ENCODE measurements around the gene FLYWCH2.
"Not testable (repeated sequence)": the region's sequence is repeated elsewhere in the genome, so short reads cannot be mapped to it uniquely, and the experiment has no call there.

Gene FLYWCH2

GRCh38 chr16:2884041-2884451, 1.0 kb downstream of the FLYWCH2 start:
- DNase-seq = no peak

- no peak for DNase-seq
These were observed 11.2 kb downstream of the FLYWCH2 start for GRCh38 chr16:2894231-2894630.

GRCh38 chr16:2895813-2896212, 12.8 kb downstream of the FLYWCH2 start:
- no peak for DNase-seq

- no peak for DNase-seq
These were observed 13.5 kb downstream of the FLYWCH2 start for GRCh38 chr16:2896480-2897010.

GRCh38 chr16:2897110-2897509, 14.1 kb downstream of the FLYWCH2 start:
- DNase-seq = no peak

- no peak for DNase-seq
These were observed 16.0 kb downstream of the FLYWCH2 start for GRCh38 chr16:2898831-2899563.

- no peak for DNase-seq
These were observed 16.6 kb downstream of the FLYWCH2 start for GRCh38 chr16:2899564-2900072.

GRCh38 chr16:2900526-2901075, 17.6 kb downstream of the FLYWCH2 start:
- DNase-seq = no peak

GRCh38 chr16:2902337-2903130, 19.5 kb downstream of the FLYWCH2 start:
- DNase-seq = no peak

GRCh38 chr16:2904100-2904921, 21.3 kb downstream of the FLYWCH2 start:
- DNase-seq = peak; percentile 51

- DNase-seq = no peak
These were observed 21.9 kb downstream of the FLYWCH2 start for GRCh38 chr16:2904922-2905240.

- peak; percentile 90 for DNase-seq
These were observed 22.4 kb downstream of the FLYWCH2 start for GRCh38 chr16:2905241-2905987.

GRCh38 chr16:2905988-2906387, 23.0 kb downstream of the FLYWCH2 start:
- no peak for DNase-seq

- DNase-seq = not testable (repeated sequence)
These were observed 24.2 kb downstream of the FLYWCH2 start for GRCh38 chr16:2907084-2907753.

- DNase-seq = no peak
These were observed 27.5 kb downstream of the FLYWCH2 start for GRCh38 chr16:2910441-2910969.

- peak; percentile 92 for DNase-seq
These were observed 28.8 kb downstream of the FLYWCH2 start, which contains the start of gene FLYWCH1 for GRCh38 chr16:2911638-2912329. Gene FLYWCH1, plus strand, starts transcription at chr16:2911931. Its CDS starts 17,755 bp downstream, at chr16:2929686.

GRCh38 chr16:2912330-2913199, 29.6 kb downstream of the FLYWCH2 start:
- DNase-seq = no peak

- no peak for DNase-seq
These were observed 30.6 kb downstream of the FLYWCH2 start for GRCh38 chr16:2913603-2914002.

- DNase-seq = no peak
These were observed 31.2 kb downstream of the FLYWCH2 start for GRCh38 chr16:2914233-2914632.

Data from NCI-H510A (cell line).